ENCODE data around the gene DNMT3L.

- peak in 5 of 7 experiments; percentile 32 to 60 (median 44) for TF ChIP-seq CTCF (IDR thresholded peaks at IDR 0.05)
- no peak for TF ChIP-seq POLR2A (IDR thresholded peaks at IDR 0.05)
- no peak for TF ChIP-seq POLR2AphosphoS5 (IDR thresholded peaks at IDR 0.05)
Observed at GRCh38 chr21:44304877-44305293, 43.2 kb upstream of the DNMT3L start.

Measured in stomach (tissue), 4 donors.